HEK293 (cell line): Measurements from ENCODE around the gene KIAA1210.
A peak's percentile ranks its signal among the peaks of the same experiment; 100 is the strongest.

Experiments
- CTCF ChIA-PET: fragments of 350-600 bp; formaldehyde crosslinking; extraction: SDS; loops from one replicate; lab custom pipeline; 2021; ENCODE audit warnings: antibody characterized with exemption; lab: Yijun Ruan, JAX
- POLR2A ChIA-PET: fragments of 300-600 bp; formaldehyde crosslinking; extraction: SDS; loops from one replicate; lab custom pipeline; 2020; ENCODE audit warnings: antibody characterized with exemption, inconsistent platforms; lab: Yijun Ruan, JAX
- H3K27ac ChIP-seq: fragments of 200-500 bp; sonication (Bioruptor generic); 2 replicates; pipeline ENCODE4 v1.5.1; 2014; ENCODE audit warnings: low read depth, low read length, control low read depth, inconsistent platforms; ENCODE audit errors: extremely low read depth
- H3K36me3 ChIP-seq, 2 experiments: fragments of 200-500 bp in 1 of 2; sonication (Bioruptor generic) in 1 of 2; 1 replicate in 1 of 2; 2 replicates in 1 of 2; pipeline ENCODE4 v1.5.1; 2014 to 2017; ENCODE audit warnings: inconsistent platforms in 2 of 2, low read length in 2 of 2; ENCODE audit not compliant: control insufficient read depth in 2 of 2, insufficient read depth in 1 of 2
- H3K4me1 ChIP-seq: fragments of 200-500 bp; sonication (Bioruptor generic); 2 replicates; pipeline ENCODE4 v1.5.1; 2014; ENCODE audit warnings: mild to moderate bottlenecking, low read length, inconsistent platforms; ENCODE audit not compliant: control insufficient read depth, insufficient read depth
- H3K4me3 ChIP-seq: 2 replicates; pipeline ENCODE4 v1.5.1; 2011; ENCODE audit warnings: low read depth, mild to moderate bottlenecking, control low read depth, low read length, moderate library complexity
- H3K9me3 ChIP-seq: fragments of 200-500 bp; sonication (Bioruptor generic); 2 replicates; pipeline ENCODE4 v1.5.1; 2014; ENCODE audit warnings: low read depth, low read length, inconsistent platforms; ENCODE audit not compliant: control insufficient read depth, insufficient read depth
- PATZ1 ChIP-seq: fragments of 450-650 bp; formaldehyde crosslinking; IDR thresholded peaks from 2 replicates; pipeline ENCODE4 v1.5.1; 2016; ENCODE audit warnings: missing biosample characterization, missing genetic modification characterization
- SETDB1 ChIP-seq: IDR thresholded peaks from one replicate; pipeline ENCODE4 v1.6.1; 2017; ENCODE audit warnings: mild to moderate bottlenecking, low read length, moderate library complexity, mixed read lengths; ENCODE audit not compliant: insufficient read length
- SP7 ChIP-seq: fragments of 450-650 bp; formaldehyde crosslinking; IDR thresholded peaks from 2 replicates; pipeline ENCODE4 v1.5.1; 2016; ENCODE audit warnings: missing biosample characterization, missing genetic modification characterization
- YY1 ChIP-seq: fragments of 450-650 bp; formaldehyde crosslinking; IDR thresholded peaks from 2 replicates; pipeline ENCODE4 v1.5.1; 2018; ENCODE audit warnings: missing biosample characterization, missing genetic modification characterization
- ZBTB20 ChIP-seq: fragments of 450-650 bp; formaldehyde crosslinking; IDR thresholded peaks from 2 replicates; pipeline ENCODE4 v1.5.1; 2016; ENCODE audit warnings: missing biosample characterization, missing genetic modification characterization
- ZBTB6 ChIP-seq: fragments of 450-650 bp; formaldehyde crosslinking; IDR thresholded peaks from 2 replicates; pipeline ENCODE4 v1.5.1; 2017; ENCODE audit warnings: missing biosample characterization, missing genetic modification characterization
- ZFHX2 ChIP-seq: fragments of 450-650 bp; formaldehyde crosslinking; conservative IDR thresholded peaks from 2 replicates; pipeline ENCODE4 v1.5.1; 2016; ENCODE audit warnings: missing biosample characterization, missing genetic modification characterization
- ZNF184 ChIP-seq: fragments of 450-650 bp; IDR thresholded peaks from 2 replicates; pipeline ENCODE4 v1.5.1; 2018; ENCODE audit warnings: missing biosample characterization, mild to moderate bottlenecking, missing genetic modification characterization
- ZNF2 ChIP-seq: fragments of 450-650 bp; formaldehyde crosslinking; IDR thresholded peaks from 2 replicates; pipeline ENCODE4 v1.5.1; 2016; ENCODE audit warnings: missing biosample characterization, missing genetic modification characterization
- ZNF362 ChIP-seq: fragments of 450-650 bp; formaldehyde crosslinking; IDR thresholded peaks from 2 replicates; pipeline ENCODE4 v1.5.1; 2016; ENCODE audit warnings: missing biosample characterization, missing genetic modification characterization
- ZNF549 ChIP-seq: fragments of 450-650 bp; IDR thresholded peaks from 2 replicates; pipeline ENCODE4 v1.5.1; 2018; ENCODE audit warnings: missing biosample characterization, missing genetic modification characterization, mild to moderate bottlenecking, inconsistent platforms, moderate library complexity
- ZNF560 ChIP-seq: fragments of 450-650 bp; formaldehyde crosslinking; IDR thresholded peaks from 2 replicates; pipeline ENCODE4 v1.5.1; 2017; ENCODE audit warnings: missing biosample characterization, missing genetic modification characterization, borderline replicate concordance
- ZNF580 ChIP-seq: fragments of 450-650 bp; formaldehyde crosslinking; IDR thresholded peaks from 2 replicates; pipeline ENCODE4 v1.5.1; 2016; ENCODE audit warnings: missing biosample characterization, missing genetic modification characterization
- ZNF600 ChIP-seq: fragments of 450-650 bp; formaldehyde crosslinking; IDR thresholded peaks from 2 replicates; pipeline ENCODE4 v1.5.1; 2016; ENCODE audit warnings: missing biosample characterization, missing genetic modification characterization
- ZNF629 ChIP-seq: fragments of 450-650 bp; formaldehyde crosslinking; IDR thresholded peaks from 2 replicates; pipeline ENCODE4 v1.5.1; 2017; ENCODE audit warnings: missing biosample characterization, missing genetic modification characterization
- ZNF664 ChIP-seq: fragments of 450-650 bp; formaldehyde crosslinking; IDR thresholded peaks from 2 replicates; pipeline ENCODE4 v1.5.1; 2016; ENCODE audit warnings: missing biosample characterization, missing genetic modification characterization
- ZNF776 ChIP-seq: fragments of 450-650 bp; formaldehyde crosslinking; IDR thresholded peaks from 2 replicates; pipeline ENCODE4 v1.5.0; 2017; ENCODE audit warnings: missing biosample characterization, missing genetic modification characterization, borderline replicate concordance
- ZSCAN16 ChIP-seq: fragments of 450-650 bp; formaldehyde crosslinking; IDR thresholded peaks from 2 replicates; pipeline ENCODE4 v1.5.1; 2016; ENCODE audit warnings: missing biosample characterization, missing genetic modification characterization

KIAA1210 gene

GRCh38 chrX:119094819-119095218 lies 32.8 kb downstream of the KIAA1210 start:
- H3K36me3 ChIP-seq = no peaks in the 10 kb centered on the region

GRCh38 chrX:119093991-119094735 lies 33.4 kb downstream of the KIAA1210 start:
- ChIA-PET POLR2A (interaction anchor here (0.6 kb wide), 1 partner anchor 33 kb away, joined by 3 read pairs; the partner anchor contains the start of gene KIAA1210), CTCF (interaction anchor here (0.7 to 1.8 kb wide), 2 partner anchors 11 to 186 kb away, joined by 3 to 6 read pairs; no protein-coding TSS in a partner anchor)
- TF ChIP-seq ZBTB20 (no peak), ZFHX2 (tag by site-specific recombination) (0 out of 2 replicates have a peak, but pooled peaks have one; percentile 31)
- Histone ChIP-seq H3K9me3 (no peaks in the 10 kb centered on the region), H3K36me3 (no peaks in the 10 kb centered on the region), H3K27ac (no peak overlapping the region), H3K4me1 (peaks cover 3% of the 10 kb centered on the region; the same call in 1 of the 2 replicates), H3K4me3 (no peak overlapping the region)

More at GRCh38 chrX:119094819-119095218, 32.8 kb downstream of the KIAA1210 start:
- TF ChIP-seq ZNF560 (tag by site-specific recombination) = no peak
- TF ChIP-seq SP7 (tag by site-specific recombination) = no peak
- TF ChIP-seq ZNF664 (tag by site-specific recombination) = no peak
- no peak for TF ChIP-seq ZNF2 (tag by site-specific recombination)
- TF ChIP-seq PATZ1 (tag by site-specific recombination) = no peak
- no peak for TF ChIP-seq SETDB1
- TF ChIP-seq ZNF580 = no peak
- no peak for TF ChIP-seq ZNF600 (tag by site-specific recombination)
- no peak for TF ChIP-seq ZNF776 (tag by site-specific recombination)
- TF ChIP-seq ZNF629 (tag by site-specific recombination) = no peak
- no peak for TF ChIP-seq ZNF362 (tag by site-specific recombination)
- TF ChIP-seq ZNF549 (tag by site-specific recombination) = no peak
- TF ChIP-seq ZSCAN16 (tag by site-specific recombination) = no peak
- TF ChIP-seq ZBTB6 (tag by site-specific recombination) = no peak
- no peak overlapping the region for H3K4me3 ChIP-seq
- no peak overlapping the region for H3K27ac ChIP-seq
- no peaks in the 10 kb centered on the region for H3K9me3 ChIP-seq
- POLR2A ChIA-PET = interaction anchor here (0.6 kb wide), 1 partner anchor 25 kb away, joined by 3 read pairs; no protein-coding TSS in a partner anchor
- CTCF ChIA-PET = interaction anchor here (1.8 to 2.0 kb wide), 2 partner anchors 12 to 24 kb away, joined by 5 to 6 read pairs; no protein-coding TSS in a partner anchor
- H3K4me1 ChIP-seq = peaks cover 3% of the 10 kb centered on the region; the same call in 1 of the 2 replicates

GRCh38 chrX:119090627-119091026 lies 37.0 kb downstream of the KIAA1210 start:
- H3K4me3 ChIP-seq = no peak overlapping the region
- H3K4me1 ChIP-seq = peaks cover 3% of the 10 kb centered on the region; the same call in 1 of the 2 replicates
- H3K27ac ChIP-seq = no peak overlapping the region
- POLR2A ChIA-PET = interaction anchor here (0.6 kb wide), 1 partner anchor 212 kb away, joined by 10 read pairs; no protein-coding TSS in a partner anchor
- CTCF ChIA-PET = no interaction called here
- TF ChIP-seq YY1 (tag by site-specific recombination) (no peak), ZNF184 (no peak)
- no peaks in the 10 kb centered on the region for H3K9me3 ChIP-seq
- no peaks in the 10 kb centered on the region for H3K36me3 ChIP-seq
